ENCODE measurements around the gene CACNA1A.
"Not testable (repeated sequence)": the region's sequence is repeated elsewhere in the genome, so short reads cannot be mapped to it uniquely, and the experiment has no call there.

The CACNA1A gene

DNA sequence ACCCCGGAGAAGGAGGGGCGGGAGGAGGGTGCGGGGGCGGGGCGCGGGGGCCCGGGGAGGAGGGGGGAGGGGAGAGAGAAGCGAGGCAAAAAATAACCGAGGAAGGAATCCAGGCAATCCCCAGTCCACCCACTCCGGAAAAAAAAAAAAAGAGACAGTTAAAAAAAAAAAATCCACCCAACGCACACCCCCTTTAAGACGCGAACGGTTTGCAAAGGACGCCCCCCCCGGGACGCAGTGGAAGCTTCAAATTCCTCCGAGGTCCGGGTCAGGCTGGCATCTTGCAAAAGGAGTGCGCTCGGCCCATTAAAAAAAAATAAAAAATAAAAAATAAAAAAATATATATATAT lies at the start of gene CACNA1A:
Gene CACNA1A (minus strand): TSS at position 9 of the 350 bp plus-strand sequence. CDS start 255 bp downstream, outside the sequence.
- DNase-seq (ENCODE audit: low spot score) = peak; percentile 48

DNA sequence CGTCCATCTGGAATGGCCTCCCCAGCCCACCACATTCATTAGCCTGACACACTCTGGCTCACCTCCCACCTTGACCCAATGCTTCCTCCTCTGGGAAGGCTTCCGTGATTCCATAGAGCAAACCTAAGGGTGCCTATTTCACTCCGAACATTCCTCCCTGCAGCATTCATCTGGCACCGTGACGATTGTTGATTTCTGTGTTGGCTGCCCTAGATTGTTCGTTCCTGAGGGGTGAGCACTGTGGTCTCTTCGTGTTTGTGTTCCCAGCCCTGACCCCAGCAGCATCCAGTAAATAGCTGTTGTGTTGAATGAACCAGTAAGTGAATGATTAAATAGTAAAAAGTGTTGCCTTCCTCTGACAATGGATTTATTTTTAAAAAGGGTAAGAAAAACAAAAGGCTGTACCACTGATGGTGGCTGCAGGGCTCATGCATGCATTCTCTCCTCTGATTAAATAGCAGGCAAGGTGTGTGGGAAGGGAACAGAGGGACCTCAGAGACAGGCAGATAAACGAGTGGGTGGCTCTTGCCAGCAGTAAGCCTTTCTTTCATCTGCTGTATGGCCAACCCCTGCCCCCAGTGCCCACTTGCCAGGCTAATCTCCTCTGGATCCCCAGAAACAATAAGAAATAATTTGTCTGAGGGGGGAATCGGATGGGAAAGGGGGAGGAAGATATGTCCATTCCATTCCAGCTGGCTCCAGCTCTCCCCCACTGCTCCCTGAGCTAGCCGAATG lies 48.4 kb upstream of the CACNA1A start:
- DNase-seq (ENCODE audit: low spot score) = peak; percentile 11

DNA sequence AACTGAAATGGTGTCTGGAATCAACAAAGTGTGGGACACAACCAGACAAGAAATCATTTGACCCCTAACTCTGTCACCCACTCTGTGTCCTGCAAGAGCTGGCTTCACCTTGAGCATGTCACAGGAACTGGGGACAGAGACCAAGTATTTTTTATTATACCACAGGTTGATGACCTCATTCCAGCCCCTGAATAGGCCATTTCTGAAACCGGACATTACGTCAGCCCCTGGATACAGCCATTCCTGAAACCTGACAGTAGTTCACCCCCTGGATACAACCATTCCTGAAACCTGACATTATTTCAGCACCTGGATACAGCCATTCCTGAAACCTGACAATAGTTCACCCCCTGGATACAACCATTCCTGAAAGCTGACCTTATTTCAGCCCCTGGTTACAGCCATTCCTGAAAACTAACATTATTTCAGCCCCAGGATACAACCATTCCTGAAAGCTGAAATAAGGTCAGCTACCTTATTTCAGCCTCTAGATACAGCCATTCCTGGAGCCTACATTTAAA lies 47.7 kb upstream of the CACNA1A start:
- no peak for DNase-seq (ENCODE audit: low spot score)

DNA sequence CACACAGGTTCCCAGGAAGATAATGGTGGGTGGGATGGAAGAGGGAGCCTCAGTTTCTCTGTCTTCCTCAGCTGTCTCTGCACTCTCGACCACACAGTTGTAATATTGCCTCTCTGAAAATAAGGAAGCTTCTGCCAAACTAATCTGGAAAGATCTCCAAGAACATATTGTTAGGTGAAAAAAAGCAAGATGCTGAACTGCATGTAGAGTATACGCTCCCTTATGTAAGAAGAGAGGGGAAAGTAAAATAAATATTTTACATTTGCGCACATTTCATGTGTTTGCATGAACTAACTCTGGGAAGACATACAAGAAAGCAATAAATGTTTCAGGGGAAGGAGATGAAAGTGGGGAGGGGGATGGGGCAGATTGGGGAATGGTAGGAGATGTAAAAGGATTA lies 41.9 kb upstream of the CACNA1A start:
- no peak for DNase-seq (ENCODE audit: low spot score)

DNA sequence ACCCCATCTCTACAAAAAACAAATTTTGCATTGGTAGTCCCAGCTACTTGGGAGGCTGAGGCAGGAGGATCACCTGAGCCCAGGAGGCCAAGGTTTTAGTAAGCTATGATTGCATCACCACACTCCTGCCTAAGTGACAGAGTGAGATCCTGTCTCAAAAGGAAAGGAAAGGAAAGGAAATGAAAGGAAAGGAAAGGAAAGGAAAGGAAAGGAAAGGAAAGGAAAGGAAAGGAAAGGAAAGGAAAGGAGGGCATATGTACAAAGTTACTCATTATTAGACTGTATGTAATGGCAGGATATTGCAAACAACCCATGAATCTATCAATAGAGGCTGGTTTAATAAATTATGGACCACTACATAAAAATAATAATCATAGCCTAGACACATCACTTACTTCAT lies 40.8 kb upstream of the CACNA1A start:
- no peak for DNase-seq (ENCODE audit: low spot score)

DNA sequence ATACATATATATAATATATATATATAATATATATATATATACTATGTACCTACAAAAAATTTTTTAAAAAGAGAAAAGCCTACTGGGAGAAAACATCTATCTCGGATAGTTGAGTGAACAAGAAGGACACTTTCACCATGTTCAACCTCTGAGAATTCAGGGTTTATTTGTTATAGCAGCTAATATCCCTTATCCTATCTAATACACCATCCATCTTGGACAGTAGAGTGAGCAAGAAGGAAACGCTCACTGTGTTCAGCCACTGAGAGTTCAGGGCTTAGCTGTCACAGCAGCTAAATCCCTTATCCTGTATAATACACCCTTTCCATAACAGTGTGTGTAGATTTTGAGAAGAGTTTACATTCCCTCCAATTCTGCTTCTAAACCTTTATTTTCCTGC lies 38.1 kb upstream of the CACNA1A start:
- no peak for DNase-seq (ENCODE audit: low spot score)

DNA sequence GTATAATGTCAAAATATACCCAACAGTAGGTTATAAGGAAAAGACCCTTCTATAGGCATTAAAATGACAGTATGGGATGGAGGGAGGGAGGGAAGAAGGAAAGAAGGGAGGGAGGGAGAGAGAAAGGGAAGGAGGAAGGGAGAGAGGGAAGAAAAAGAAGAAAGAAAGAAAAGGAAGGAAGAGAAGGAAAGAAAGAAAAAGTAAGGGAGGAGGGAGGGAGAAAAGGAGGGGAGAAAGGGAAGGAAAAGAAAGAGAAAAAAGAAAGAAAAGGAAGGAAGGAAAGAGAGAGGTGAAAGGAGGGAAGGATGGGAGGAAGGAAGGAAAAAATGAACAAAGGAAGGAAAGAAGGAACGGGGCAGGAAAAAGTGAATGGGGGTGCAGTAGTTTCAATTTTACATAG lies 35.3 kb upstream of the CACNA1A start:
- DNase-seq (ENCODE audit: low spot score) = no peak

DNA sequence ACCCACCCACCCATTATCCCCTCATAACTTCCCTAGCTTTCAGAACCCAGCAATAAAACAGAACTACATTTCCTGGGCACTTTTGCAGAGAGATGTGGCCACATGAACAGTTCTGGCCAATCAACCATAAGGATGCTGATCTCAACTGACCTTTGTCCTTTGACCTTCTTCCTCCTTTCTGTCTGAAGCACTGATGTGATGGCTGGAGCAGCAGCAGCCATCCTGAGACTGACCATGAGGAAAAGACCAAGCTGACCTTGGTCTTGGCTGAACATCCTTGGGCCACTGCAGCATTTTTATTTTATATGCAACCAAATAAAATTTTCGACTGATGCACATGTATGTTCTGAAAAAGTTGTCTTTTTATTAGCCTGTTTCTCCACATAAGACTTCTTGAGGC lies 33.1 kb upstream of the CACNA1A start:
- DNase-seq (ENCODE audit: low spot score) = no peak

DNA sequence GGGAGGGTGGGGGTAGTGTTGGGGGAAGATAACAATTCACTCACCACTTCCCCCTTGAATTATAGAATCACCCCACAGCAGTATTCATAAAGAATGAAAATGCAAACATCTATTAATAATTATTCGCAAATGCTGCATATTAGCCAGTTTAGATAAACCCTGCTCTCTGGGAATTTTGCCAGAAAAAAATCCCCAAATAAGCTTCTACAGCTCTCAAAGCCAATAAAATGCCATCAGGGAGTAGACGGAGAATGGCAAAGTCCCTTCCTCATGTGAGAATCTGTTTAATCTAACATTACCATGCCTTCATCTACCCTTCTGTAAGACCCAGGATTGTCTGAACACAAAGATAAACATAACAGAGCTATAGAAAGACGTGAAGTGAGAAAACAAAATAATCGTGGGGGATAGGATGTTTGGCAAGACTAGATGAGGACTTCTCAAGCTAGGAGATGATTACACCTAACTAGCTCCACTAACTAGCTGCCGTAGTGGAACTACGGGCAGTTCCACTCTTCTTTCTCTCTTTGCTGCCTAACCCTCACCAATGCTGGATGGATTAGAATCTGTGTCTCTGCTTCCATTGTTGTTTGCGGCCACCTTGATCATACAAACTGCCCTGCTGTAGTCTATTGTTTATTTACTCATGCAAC lies 32.4 kb upstream of the CACNA1A start:
- no peak for DNase-seq (ENCODE audit: low spot score)

DNA sequence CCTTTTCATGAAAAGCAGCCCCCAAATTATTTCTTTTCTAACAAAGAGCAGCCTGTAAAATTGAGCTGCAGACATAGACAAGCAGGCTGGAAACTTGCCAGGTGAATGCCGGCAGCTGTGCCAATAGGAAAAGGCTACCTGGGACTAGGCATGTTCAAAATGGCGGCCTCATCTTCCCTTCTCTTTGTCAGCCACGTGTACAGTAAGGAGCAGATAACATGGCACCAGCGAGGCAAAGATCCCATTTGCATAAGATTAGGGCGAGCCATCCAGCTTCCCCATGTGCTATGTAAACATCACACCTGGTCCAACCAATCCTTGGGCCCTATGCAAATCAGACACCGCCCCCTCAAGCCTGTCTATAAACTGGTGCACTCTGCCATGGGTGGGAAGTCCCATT lies 31.2 kb upstream of the CACNA1A start:
- DNase-seq (ENCODE audit: low spot score) = no peak

DNA sequence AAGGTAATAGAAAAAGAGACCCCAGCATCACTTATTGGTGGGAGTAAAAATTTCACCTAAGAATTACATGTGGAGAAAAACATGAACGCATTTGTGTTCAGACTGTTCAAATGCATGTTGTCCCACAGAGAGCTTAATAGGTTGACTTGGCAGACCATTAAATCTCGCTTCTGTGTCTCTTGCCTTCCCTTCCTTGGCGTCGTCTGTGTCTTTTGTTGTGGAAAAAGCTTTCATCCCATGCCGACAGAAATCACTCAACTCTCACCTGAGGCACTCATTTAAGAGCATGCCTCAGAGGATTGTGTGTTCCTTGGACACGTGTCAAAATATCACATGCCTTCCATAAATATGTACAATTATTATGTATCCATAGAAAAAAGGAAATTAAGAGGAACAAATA lies 24.4 kb upstream of the CACNA1A start:
- no peak for DNase-seq (ENCODE audit: low spot score)

DNA sequence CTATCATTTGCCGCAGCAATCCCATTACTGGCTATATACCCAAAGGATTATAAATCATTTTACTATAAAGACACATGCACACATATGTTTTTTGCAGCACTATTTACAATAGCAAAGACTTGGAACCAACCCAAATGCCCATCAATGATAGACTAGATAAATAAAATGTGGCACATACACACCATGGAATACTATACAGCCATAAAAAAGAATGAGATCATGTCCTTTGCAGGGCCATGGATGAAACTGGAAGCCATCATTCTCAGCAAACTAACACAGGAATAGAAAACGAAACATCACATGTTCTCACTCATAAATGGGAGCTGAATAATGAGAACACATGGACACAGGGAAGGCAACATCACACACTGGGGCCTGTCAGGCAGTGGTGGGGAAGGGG lies 23.4 kb upstream of the CACNA1A start:
- DNase-seq (ENCODE audit: low spot score) = not testable (repeated sequence)

DNA sequence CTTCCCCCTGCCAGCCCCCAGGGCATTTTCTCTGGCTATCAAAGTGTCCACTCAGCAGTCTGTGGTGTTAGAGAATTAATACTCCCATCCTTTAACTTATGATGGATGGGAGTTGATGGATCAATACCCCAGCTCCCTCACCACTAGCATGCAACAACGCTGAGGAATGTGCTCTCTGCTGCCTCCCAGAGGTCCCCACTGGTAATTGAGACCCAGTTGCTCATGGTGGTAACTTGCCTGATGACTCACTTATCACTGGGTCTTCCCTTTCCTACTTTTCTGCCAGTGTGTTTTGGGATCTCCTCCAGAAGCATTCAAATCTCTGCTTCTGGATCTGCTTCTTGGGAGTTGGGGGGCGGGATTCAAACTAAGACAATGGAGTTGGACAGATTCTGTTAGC lies 20.3 kb upstream of the CACNA1A start:
- no peak for DNase-seq (ENCODE audit: low spot score)

DNA sequence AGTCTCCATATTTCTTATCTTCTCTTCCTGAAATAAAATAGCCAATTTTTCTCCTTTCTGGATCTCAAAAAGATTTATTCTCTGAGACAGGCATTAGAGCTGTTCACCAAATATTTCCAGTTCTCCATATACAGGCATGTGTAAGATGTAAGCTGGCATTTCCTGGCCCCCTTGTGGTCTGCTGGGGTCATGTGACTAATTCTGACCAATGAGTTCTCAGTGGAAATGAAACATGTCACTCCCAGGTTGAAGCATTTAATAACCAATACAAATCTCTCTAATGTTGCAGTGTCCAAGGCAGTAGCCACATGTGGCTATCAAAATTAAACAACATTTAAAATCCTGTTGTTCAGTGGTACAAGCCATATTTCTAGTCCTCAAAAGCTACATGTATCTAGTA lies 14.8 kb upstream of the CACNA1A start:
- DNase-seq (ENCODE audit: low spot score) = no peak

DNA sequence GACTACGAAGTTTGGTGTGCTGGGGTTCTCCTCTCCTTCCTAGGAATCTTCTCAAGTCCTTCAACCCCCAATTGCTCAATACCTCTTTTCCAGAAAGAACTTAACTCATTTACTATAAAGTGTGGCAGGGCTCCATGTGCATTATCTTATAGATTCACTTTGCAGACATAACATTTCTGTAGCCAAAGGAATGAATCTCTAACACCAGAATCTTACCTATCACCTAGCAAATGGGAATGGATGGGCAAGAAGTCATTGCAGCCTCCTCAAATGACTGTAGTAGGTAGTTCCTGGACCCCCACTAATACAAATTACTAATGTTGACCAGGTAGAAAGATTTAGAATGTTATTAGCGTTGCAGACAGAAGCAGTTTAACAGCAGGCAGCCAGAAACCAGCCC lies 5.7 kb upstream of the CACNA1A start:
- DNase-seq (ENCODE audit: low spot score) = no peak

DNA sequence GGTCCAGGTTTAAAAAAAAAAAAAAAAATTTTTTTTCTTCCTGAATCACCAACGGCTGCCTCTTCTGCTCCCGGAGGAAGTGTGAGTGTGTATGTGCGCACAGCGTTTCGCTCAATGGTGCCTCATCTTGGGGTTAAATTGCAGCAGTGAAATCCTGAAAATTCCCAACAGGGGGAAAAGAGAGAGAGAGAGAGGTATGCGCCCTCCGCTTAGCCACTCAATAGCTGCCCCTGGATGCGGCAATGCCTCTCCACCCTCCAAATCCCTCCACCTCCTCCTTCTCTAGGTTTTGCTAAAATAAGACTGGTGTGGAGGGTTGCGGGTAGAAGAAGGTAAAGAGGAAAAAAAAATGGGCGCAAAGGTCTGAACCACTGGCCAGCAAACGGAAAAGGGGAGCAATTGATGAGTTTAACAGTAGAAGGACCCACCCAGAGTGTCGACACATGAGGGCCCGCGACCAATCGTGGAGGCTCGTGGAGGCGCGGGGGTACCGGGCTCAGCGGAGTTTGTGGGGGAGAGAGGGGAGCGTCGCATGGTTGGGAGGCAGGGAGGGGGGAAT lies 853 bp upstream of the CACNA1A start:
- peak; percentile 30 for DNase-seq (ENCODE audit: low spot score)

DNA sequence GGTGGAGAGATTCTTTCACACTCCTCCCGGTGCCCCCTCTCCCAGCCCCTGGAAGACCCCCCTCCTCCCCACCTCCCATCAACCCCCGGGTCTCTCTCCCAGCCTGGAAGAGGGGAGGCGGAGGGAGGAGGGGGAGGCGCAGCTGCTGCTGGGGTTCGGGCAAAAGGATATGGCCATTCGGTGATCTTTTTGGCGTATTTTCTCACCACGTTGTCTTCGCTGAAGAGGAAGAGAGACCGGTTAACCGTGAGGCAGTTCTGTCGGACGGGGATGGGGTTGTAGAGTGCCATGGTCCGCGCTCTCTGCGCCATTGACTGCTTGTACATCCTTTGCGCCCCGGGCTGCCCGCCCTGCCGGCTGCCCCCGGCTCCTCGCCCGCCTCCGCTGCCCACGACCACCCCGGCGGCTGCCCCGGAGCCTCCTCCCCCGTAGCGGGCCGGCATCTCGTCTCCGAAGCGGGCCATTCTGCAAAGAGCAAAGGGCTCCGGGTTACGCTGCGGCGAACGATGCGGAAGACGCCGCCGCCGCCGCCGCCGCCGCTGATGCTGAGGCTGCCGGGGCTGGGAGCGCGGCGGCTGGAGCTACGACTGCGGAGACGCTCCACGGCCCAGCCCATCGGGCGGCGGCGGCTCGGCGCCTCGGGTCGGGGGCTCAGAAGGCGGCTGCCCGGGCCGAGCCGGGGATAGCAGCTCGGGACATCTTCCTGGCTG lies 363 bp downstream of the CACNA1A start:
- DNase-seq (ENCODE audit: low spot score) = peak; percentile 46

DNA sequence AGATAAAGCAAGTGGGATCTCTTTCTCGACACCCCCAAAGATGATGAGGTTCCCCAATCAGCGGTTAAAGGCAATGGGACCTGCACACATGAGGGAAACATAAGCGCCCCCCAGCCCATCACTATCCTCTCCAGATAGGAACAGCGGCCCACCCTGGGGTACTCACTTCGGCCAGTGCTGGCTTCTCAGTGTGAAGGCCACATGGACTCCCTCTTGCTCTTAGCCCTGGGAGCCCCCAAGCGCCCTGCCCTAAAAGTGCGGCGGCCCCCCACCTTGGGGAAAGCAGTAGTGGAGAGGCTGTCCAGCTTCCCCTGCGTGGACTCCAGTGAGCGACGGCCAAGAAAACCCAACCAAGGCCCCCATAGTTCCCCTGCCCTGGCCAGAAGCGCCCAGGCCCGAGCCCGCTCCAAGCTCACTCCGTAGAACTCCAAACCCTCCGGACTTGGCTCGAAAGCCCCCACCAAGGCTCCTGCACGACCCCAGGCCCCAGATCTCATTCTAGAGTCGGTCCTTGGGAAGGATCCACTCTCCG lies 1.0 kb downstream of the CACNA1A start:
- no peak for DNase-seq (ENCODE audit: low spot score)

DNA sequence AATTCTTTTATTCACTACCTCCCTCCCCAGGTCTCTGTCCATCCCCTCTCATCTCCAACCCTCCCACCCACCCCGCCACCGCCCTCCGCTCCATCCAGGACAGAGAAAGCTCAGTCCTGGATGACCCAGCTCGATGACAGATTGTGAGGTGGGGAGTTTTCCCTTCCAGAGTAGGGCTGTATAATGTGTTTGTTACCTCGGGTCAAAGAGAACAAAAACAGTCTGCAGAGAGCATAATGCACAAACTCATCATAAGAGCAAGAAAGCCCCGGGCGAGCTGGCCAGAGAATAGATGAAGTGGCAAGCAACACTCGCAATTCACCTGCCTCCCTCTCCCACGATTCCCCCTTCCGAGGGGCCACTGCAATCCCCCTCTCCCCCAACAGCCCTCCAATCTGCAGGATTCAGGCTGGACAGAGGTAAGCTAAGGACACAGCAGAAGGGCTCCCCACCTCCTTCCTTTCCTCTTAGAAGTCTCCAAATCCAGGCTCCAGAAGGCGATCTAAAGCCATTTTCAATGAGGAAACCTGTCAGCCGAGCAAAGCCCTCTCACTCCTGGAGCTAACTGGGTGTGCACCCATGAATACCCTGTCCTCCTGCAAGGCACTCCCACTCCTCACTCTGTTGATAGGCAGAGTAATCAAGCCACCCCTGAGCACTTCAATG lies 2.6 kb downstream of the CACNA1A start:
- DNase-seq (ENCODE audit: low spot score) = no peak

DNA sequence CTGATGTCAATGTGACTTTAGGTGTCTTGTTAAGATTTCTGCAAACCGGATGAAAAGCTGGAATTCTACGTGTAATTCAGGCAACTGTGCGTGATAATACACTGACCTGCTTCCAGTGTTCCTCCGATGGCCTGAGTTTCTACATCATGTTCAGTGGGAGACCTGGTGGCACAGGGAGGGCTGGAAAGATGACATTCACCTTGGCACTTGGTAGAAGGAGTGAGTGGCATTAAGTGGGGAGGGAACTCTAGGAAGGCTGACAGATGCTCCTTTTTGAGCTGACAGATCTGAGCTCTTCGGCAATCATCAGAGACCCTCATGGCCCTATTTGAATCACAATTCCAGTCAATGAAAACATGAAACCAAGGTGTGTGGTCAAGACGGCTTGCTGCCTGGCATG lies 4.0 kb downstream of the CACNA1A start:
- DNase-seq (ENCODE audit: low spot score) = no peak

DNA sequence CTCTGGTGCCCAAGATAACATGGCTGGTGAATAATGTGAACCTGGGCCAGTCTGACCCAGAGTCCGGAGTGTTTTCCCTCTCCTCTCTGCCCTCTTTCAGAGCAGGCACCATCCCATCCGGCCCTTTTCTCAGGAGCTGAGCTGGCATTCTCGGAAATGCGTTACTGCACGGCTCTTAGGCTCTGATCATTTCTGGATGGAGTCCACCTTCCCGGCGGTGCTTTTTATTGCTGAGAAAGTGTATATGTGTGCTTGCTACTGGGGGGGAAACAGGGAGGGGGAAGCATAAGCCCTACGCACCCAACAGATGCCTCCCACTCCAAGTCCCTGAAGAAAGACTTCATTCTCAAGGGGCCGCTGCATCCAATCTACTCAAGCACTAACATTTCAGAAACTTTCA lies 6.6 kb downstream of the CACNA1A start:
- no peak for DNase-seq (ENCODE audit: low spot score)
